GM18861 (cell line): Measurements from ENCODE around the gene TAX1BP3.

ENCODE experiments used
- ATAC-seq: cut with Tn5 transposase; IDR thresholded peaks from one replicate; pipeline ENCODE4 v1.9.1; 2021; ENCODE audit not compliant: unreplicated experiment

The TAX1BP3 gene

DNA sequence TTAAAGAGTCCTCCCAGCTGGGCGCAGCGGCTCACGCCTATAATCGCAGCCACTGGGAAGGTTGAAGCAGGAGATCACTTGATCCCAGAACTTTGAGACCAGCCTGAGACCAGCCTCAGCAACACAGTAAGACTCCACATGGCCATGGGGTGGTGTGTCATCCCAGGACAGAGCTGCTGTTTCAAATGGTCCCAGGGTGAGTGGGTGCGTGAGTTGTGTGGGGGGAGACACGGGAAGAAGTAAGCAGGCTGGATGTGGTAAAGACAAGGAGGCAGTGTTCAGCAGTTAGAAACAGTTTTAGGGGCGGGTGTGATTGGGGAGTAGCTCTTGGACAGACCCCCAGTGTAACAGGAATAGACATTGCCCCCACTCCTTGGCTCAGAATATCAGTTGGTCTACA, 36.1 kb downstream of the TAX1BP3 start:
- no peak for ATAC-seq

DNA sequence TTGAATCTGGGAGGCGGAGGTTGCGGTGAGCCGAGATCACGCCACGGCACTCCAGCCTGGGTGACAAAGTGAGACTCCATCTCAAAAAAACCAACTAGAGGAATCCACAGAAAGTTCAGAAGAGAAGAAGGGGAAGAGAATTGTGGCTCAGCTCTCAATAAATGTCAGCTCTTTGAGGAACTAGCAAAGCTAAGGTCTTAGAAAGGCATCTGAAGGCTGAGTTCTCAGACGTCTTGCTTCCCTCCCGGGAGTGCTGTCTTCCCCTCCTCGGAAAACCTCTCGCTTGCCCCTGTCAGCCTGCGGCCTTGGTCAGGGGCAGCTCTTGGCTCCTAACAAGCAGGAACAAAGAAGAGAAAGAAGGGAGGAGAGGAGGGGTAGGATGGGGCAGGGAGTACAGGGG, 37.6 kb downstream of the TAX1BP3 start:
- no peak for ATAC-seq

DNA sequence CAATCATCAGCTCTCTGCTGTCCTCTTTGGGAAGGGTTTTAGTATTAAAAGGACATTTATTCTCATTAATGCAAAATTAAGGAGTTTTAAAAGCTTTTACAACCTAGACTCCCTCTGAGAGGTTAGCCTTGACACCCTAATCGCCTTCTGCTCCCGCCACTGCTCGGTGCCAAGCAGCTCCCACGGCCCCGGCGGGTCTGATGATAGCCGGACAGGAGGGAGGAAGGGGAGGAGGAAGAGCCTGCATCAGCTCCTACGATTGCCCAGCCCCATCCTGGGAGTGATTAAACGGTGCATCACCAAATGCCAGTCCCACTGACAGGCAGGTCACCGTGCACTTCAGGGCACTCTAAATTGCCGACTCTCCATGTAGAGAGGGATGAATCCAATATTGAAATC, 40.6 kb downstream of the TAX1BP3 start:
- no peak for ATAC-seq

DNA sequence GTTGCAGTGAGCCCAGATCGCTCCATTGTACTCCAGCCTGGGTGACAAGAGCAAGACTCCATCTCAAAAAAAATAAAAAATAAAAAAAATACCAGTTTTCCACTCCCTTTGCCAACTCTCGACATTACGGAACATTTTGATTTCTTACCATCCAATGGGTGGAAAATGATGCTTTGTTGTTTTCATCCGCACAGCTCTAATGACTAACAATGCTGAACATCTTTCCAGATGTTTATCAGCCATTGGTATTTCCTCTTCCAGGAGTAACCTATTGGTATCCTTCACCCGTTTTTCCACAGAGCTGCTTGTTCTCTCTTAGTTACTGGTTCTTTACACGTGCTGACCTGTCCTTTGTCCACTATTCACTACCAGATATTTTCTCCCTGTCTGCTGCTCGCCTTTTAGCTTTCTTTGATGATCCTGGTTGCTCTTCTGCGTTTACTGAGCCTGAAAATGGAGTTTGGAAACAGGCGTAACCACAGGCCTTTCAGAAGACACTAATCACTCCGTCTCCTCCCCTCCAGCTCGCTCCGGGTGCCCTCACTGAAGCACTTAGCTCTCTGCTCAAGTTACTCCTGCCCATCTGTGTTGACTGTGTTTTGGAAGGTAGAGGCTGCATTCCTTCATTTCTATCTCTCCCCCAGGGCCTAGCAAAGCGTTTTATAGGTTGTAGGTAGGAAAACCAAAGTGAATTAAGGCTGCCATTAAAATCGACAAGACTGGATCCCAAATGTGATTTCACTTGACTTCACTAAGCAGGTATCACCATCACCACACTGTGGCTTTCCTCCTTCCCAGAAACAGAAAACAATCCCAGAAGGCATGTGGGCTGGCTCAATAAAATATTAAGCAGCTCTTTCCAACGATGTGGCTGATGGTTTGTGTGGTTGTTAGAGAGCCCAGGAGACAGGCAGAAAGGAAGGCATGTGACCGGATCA, 41.3 kb downstream of the TAX1BP3 start:
- ATAC-seq = no peak

DNA sequence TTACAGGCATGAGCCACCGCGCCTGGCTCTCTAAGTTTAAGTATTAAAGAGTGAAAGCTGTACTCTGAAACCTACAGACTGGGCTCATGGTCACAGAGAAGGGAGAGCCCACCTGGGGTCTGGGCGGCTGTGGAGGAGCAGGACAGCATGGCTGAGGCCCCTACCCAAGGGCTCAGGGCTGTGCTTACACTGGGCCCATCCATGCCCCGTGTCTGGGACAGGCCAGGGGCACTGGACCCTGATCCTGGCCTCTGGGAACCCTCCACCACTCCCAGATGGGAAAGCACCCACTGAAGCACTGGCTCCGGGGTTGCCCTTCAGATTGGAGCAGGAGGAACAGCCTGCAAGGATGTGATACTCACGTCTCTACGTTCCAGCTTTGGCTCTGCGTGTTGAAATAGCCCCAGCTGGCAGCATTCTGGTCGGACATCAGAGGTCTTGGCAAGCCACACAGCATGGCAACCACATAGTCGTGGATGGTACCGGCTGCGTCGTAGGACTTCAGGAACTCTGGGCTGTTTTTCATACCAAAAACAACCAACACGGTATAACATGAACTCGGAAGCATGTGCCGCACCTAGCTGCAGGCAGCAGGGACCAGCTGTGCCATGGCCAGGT, 45.3 kb downstream of the TAX1BP3 start:
- no peak for ATAC-seq

DNA sequence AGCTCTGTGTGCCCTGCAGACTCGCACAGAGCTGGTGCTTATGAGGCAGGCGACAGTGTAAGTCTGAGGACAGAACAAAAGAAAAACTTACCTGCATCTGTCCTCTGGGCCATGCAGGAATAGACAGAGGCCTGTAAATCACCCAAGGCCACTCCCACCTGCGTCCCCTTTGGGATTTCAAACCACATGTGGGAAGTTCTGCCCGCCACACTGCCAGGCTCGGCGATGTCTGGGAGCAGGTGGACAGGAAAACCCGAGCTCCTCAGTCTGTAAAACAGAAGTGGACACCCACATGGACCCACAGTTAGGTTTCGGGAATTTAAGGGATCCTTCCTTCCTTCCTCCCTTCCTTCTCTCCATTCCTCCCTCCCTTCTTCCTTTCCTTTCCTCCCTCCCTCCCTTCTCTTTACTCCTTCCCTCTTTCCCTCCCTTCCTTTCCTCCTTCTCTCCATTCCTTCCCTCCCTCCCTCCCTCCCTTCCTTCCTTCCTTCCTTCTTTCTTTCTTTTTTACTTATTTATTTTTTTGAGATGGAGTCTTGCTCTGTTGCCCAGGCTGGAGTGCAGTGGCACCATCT, 47.1 kb downstream of the TAX1BP3 start:
- ATAC-seq = no peak

DNA sequence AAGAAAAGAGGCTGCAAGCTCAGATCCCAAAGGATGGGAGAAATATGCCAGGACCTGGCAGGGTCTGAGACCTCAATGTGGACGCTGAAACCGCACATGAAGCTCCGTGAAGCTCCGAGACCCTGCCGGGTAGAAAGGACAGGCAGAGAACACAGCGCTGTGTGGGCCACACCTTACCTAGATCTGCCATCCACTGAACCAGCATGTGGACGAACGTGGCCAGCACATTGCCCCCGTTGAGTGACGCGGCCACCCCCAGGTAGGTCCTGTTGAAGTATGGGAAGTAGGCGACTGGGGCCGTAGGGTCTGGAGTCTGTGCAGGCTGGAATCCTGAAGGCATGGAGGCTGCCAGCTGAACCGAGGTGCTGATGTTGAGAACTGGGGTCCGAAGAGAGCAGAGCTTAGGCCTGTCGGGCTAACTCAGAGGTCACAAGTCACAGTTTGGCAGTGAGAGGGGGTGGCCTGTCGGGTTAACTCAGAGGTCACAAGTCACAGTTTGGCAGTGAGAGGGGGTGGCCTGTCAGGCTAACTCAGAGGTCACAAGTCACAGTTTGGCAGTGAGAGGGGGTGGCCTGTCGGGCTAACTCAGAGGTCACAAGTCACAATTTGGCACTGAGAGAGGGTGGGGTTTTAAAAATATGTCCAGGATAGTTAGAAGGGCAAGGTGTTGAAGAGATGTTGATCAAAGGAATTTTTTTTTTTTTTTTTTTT, 53.1 kb downstream of the TAX1BP3 start:
- no peak for ATAC-seq

DNA sequence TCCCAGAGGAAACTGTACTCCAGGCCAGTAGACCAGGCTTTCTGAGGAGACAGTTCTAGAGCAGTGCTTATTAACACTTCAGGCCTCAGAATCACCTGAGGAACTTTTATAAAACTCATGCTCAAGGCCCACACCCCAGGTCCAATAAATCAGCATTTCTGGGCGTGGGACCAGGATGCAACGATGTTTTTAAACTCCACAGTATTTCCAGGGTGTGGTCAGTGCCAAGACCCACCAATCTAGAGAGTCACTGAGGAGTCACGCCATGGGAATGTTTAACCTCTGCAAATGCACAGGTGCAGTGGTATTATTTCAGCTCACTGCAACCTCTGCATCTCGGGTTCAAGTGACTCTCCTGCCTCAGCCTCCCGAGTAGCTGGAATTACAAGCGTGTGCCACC, 55.3 kb downstream of the TAX1BP3 start:
- ATAC-seq = no peak
